ENCODE measurements around the gene MRM2.

The MRM2 gene

GRCh38 chr7:2200584-2200980 lies 41.4 kb downstream of the MRM2 start:
- Histone ChIP-seq H3K4me1 (ENCODE audit: control insufficient read depth in 1 of 2, insufficient read depth in 2 of 2, low read length in 2 of 2) (no peaks in the 10 kb centered on the region), H3K27ac (ENCODE audit: low read depth, low read length) (no peak overlapping the region), H3K36me3 (ENCODE audit: control insufficient read depth in 1 of 2, insufficient read depth in 2 of 2, low read length in 2 of 2) (peaks cover 11 to 53% of the 10 kb centered on the region in 2 donors), H3K9ac (ENCODE audit: low read depth in 1 of 2, low read length in 2 of 2) (no peak overlapping the region), H3K9me3 (ENCODE audit: control insufficient read depth in 1 of 2, low read length in 2 of 2) (peaks cover 0 to 6% of the 10 kb centered on the region in 2 donors), H3K4me3 (ENCODE audit: low read depth in 1 of 2, low read length in 2 of 2) (no peak overlapping the region), H3K27me3 (ENCODE audit: control insufficient read depth in 1 of 2, insufficient read depth in 2 of 2, low read length in 2 of 2) (no peaks in the 10 kb centered on the region)

DNA sequence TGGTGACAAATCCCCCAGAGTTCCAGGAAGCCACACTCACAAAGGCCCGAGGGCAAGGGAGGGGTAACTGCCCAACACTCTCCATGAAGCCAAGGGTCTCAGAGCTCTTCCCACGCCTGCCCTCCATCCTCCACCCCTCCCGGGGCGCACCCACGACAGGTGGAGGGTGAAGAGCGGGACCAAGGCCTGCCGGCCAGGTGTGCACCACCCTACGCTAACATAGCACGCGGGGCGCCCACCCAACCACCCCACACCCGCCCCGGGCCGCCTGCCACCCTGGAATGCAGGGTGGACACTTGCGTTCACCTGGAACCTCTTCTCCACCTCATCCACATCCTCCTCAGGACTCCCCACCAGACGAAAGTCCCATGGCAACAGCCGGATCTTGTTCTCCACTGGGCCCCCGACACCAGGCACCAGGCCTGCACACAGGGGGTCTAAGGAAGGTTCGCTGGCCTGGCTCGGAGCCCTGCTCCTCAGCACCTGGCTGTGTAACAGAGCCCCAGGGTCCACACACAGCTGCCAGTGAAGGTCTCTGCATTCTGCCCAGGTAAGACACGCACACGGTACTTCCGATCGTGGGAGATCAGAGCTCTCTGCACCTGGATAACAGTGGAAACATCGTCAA lies 41.9 kb downstream of the MRM2 start:
- peaks cover 0 to 9% of the 10 kb centered on the region in 2 donors for H3K9me3 ChIP-seq (ENCODE audit: control insufficient read depth in 1 of 2, low read length in 2 of 2)
- H3K4me3 ChIP-seq (ENCODE audit: low read depth in 1 of 2, low read length in 2 of 2) = no peak overlapping the region
- H3K27ac ChIP-seq (ENCODE audit: low read depth, low read length) = no peak overlapping the region
- no peak overlapping the region for H3K9ac ChIP-seq (ENCODE audit: low read depth in 1 of 2, low read length in 2 of 2)
- H3K4me1 ChIP-seq (ENCODE audit: control insufficient read depth in 1 of 2, insufficient read depth in 2 of 2, low read length in 2 of 2) = no peaks in the 10 kb centered on the region
- peaks cover 11 to 56% of the 10 kb centered on the region in 2 donors for H3K36me3 ChIP-seq (ENCODE audit: control insufficient read depth in 1 of 2, insufficient read depth in 2 of 2, low read length in 2 of 2)
- no peaks in the 10 kb centered on the region for H3K27me3 ChIP-seq (ENCODE audit: control insufficient read depth in 1 of 2, insufficient read depth in 2 of 2, low read length in 2 of 2)

DNA sequence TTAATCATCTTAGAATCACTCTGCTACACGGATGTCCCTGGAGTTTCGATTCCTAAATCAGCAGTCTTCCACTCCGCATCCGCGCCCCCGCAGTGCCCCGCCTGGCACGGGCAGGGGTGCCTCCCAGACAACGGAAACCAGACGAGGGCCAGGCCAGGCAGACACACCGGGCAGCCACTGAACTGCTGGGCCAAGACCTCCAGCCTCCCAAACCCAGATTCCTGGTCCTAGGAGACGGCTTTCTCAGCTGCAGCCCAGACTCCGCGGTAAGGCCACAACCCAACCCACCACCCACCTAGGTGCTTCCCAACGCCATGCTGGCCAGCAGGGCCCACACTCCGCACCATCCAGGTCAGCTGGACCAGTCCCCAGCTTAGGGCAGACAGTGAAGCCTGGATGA lies 42.5 kb downstream of the MRM2 start:
- H3K27me3 ChIP-seq (ENCODE audit: control insufficient read depth in 1 of 2, insufficient read depth in 2 of 2, low read length in 2 of 2) = no peaks in the 10 kb centered on the region
- H3K9ac ChIP-seq (ENCODE audit: low read depth in 1 of 2, low read length in 2 of 2) = no peak overlapping the region
- no peak overlapping the region for H3K27ac ChIP-seq (ENCODE audit: low read depth, low read length)
- H3K36me3 ChIP-seq (ENCODE audit: control insufficient read depth in 1 of 2, insufficient read depth in 2 of 2, low read length in 2 of 2) = peaks cover 11 to 56% of the 10 kb centered on the region in 2 donors
- no peak overlapping the region for H3K4me3 ChIP-seq (ENCODE audit: low read depth in 1 of 2, low read length in 2 of 2)
- H3K4me1 ChIP-seq (ENCODE audit: control insufficient read depth in 1 of 2, insufficient read depth in 2 of 2, low read length in 2 of 2) = no peaks in the 10 kb centered on the region
- H3K9me3 ChIP-seq (ENCODE audit: control insufficient read depth in 1 of 2, low read length in 2 of 2) = peaks cover 0 to 9% of the 10 kb centered on the region in 2 donors

DNA sequence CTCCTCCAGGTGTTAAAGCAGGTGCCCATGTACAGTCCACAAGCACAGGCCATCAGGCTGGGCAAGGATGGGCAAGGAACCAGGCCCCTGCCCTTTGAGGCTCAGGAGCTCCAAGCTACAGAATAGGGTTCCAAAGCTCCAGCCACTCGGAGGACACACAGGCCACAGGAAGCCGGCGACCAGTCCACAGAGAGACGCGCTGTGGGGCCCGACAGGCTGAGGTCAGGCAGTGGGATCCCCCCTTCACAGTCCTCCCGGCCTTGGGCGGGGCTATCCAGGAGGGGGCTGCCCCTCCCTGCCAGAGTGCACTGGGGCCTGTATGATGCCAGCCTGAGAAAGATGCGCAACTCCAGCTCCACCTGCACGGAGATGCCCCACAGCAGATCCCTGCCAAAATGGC lies 43.2 kb downstream of the MRM2 start:
- no peak overlapping the region for H3K27ac ChIP-seq (ENCODE audit: low read depth, low read length)
- peaks cover 11 to 52% of the 10 kb centered on the region in 2 donors for H3K36me3 ChIP-seq (ENCODE audit: control insufficient read depth in 1 of 2, insufficient read depth in 2 of 2, low read length in 2 of 2)
- peaks cover 0 to 9% of the 10 kb centered on the region in 2 donors for H3K9me3 ChIP-seq (ENCODE audit: control insufficient read depth in 1 of 2, low read length in 2 of 2)
- H3K27me3 ChIP-seq (ENCODE audit: control insufficient read depth in 1 of 2, insufficient read depth in 2 of 2, low read length in 2 of 2) = no peaks in the 10 kb centered on the region
- no peak overlapping the region for H3K9ac ChIP-seq (ENCODE audit: low read depth in 1 of 2, low read length in 2 of 2)
- no peaks in the 10 kb centered on the region for H3K4me1 ChIP-seq (ENCODE audit: control insufficient read depth in 1 of 2, insufficient read depth in 2 of 2, low read length in 2 of 2)
- no peak overlapping the region for H3K4me3 ChIP-seq (ENCODE audit: low read depth in 1 of 2, low read length in 2 of 2)

DNA sequence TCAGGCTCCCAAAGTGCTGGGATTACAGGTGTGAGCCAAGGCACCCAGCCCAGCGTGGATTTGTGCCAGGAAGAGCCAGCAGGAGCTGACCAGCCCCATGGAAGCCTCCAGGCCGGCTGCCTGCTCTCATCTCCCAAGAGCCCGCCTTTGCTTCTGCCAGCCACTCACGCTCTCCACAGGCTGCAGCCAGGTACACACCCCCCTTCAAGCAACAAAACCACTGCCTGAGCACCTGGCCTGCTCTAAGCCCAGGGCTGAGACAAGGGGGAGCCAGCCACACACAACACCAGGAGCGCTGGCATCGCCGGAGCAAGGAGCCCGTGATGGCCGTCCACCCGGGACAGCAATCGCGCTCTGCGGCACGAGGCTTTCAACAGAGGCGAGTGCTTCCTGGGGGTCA lies 43.8 kb downstream of the MRM2 start:
- Histone ChIP-seq H3K9me3 (ENCODE audit: control insufficient read depth in 1 of 2, low read length in 2 of 2) (peaks cover 0 to 9% of the 10 kb centered on the region in 2 donors), H3K36me3 (ENCODE audit: control insufficient read depth in 1 of 2, insufficient read depth in 2 of 2, low read length in 2 of 2) (peaks cover 11 to 52% of the 10 kb centered on the region in 2 donors), H3K9ac (ENCODE audit: low read depth in 1 of 2, low read length in 2 of 2) (no peak overlapping the region), H3K4me1 (ENCODE audit: control insufficient read depth in 1 of 2, insufficient read depth in 2 of 2, low read length in 2 of 2) (no peaks in the 10 kb centered on the region), H3K27ac (ENCODE audit: low read depth, low read length) (no peak overlapping the region), H3K4me3 (ENCODE audit: low read depth in 1 of 2, low read length in 2 of 2) (no peak overlapping the region), H3K27me3 (ENCODE audit: control insufficient read depth in 1 of 2, insufficient read depth in 2 of 2, low read length in 2 of 2) (no peaks in the 10 kb centered on the region)

DNA sequence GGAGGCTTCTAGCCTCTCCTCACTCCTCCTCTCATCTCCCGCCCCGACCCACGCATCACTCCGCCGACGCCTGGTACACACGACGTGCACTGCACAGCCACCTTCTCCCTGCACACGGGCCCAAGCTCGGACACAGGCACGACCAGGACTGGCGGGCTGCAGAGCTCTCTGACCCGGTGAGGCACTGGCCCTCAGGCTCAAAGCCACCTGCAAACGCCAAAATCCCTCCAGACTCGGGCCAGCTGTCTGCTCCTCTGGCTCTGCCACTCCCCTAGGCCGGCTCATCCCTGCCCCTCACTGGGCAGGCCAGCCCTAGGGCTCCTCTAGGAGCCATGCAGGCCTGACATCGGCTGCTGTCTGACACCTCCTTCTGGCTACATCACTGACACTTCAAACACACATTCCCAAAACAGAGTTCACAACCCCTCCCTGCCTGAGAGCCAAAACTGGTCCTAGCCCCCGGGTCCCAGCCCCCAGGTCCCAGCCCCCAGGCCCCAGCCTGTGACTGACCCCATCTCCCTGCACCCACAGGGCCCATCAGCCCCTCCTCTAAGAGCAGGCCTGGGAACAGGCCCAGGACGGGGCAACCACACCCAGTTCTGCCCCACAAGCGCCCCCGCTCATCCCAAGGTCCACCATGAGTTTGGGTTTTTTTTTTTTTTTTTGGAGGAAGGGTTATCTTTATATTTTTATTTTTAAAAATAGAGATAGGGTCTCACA lies 44.4 kb downstream of the MRM2 start:
- H3K27me3 ChIP-seq (ENCODE audit: control insufficient read depth in 1 of 2, insufficient read depth in 2 of 2, low read length in 2 of 2) = no peaks in the 10 kb centered on the region
- H3K4me1 ChIP-seq (ENCODE audit: control insufficient read depth in 1 of 2, insufficient read depth in 2 of 2, low read length in 2 of 2) = no peaks in the 10 kb centered on the region
- no peak overlapping the region for H3K27ac ChIP-seq (ENCODE audit: low read depth, low read length)
- H3K9ac ChIP-seq (ENCODE audit: low read depth in 1 of 2, low read length in 2 of 2) = no peak overlapping the region
- H3K4me3 ChIP-seq (ENCODE audit: low read depth in 1 of 2, low read length in 2 of 2) = no peak overlapping the region
- peaks cover 11 to 52% of the 10 kb centered on the region in 2 donors for H3K36me3 ChIP-seq (ENCODE audit: control insufficient read depth in 1 of 2, insufficient read depth in 2 of 2, low read length in 2 of 2)
- peaks cover 0 to 9% of the 10 kb centered on the region in 2 donors for H3K9me3 ChIP-seq (ENCODE audit: control insufficient read depth in 1 of 2, low read length in 2 of 2)

GRCh38 chr7:2196381-2197378 lies 45.3 kb downstream of the MRM2 start:
- Histone ChIP-seq H3K4me3 (ENCODE audit: low read depth in 1 of 2, low read length in 2 of 2) (no peak overlapping the region), H3K27me3 (ENCODE audit: control insufficient read depth in 1 of 2, insufficient read depth in 2 of 2, low read length in 2 of 2) (no peaks in the 10 kb centered on the region), H3K27ac (ENCODE audit: low read depth, low read length) (no peak overlapping the region), H3K4me1 (ENCODE audit: control insufficient read depth in 1 of 2, insufficient read depth in 2 of 2, low read length in 2 of 2) (no peaks in the 10 kb centered on the region), H3K9ac (ENCODE audit: low read depth in 1 of 2, low read length in 2 of 2) (no peak overlapping the region), H3K36me3 (ENCODE audit: control insufficient read depth in 1 of 2, insufficient read depth in 2 of 2, low read length in 2 of 2) (peaks cover 11 to 48% of the 10 kb centered on the region in 2 donors), H3K9me3 (ENCODE audit: control insufficient read depth in 1 of 2, low read length in 2 of 2) (peaks cover 0 to 9% of the 10 kb centered on the region in 2 donors)

DNA sequence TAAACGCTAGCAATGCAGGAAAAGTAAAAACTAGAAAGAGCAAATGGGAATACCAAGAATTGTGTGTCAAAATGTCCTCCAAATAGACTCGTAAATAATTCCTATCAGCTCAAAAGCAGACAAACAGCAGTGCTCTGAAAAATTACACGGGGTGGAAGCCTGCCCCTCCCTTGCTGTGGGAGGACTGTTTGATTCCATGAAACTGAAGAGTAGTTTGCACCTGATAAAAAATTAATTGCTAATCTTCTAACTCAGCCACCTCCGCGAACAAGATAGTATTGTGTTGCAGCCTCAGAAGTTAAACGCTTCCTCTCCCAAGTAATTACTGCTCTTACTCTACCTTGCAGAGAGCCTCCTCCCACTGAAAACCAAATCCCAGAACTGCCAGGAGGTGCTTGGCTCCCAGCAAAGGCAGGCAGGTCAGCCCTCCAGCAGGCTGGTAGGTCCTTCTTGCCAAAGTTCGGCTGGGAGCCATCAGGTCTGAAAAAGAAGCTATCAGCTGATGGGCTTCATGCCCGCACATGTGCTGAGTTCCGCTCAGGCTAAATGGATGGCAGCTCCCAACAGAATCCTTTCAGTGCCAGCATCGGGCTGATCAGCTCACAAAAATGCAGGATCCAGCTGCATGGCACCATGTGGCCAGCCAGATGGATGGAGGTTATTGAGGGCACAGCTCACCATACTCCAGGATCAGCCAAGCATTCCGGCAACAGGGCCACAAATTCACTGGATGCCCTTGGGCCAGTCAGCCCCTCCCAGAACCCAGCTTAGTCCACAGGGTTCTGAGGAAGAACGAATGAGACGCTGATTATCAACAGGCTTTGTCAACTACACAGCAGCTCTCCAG lies 46.4 kb downstream of the MRM2 start:
- no peak overlapping the region for H3K27ac ChIP-seq (ENCODE audit: low read depth, low read length)
- H3K9ac ChIP-seq (ENCODE audit: low read depth in 1 of 2, low read length in 2 of 2) = no peak overlapping the region
- H3K27me3 ChIP-seq (ENCODE audit: control insufficient read depth in 1 of 2, insufficient read depth in 2 of 2, low read length in 2 of 2) = no peaks in the 10 kb centered on the region
- no peaks in the 10 kb centered on the region for H3K4me1 ChIP-seq (ENCODE audit: control insufficient read depth in 1 of 2, insufficient read depth in 2 of 2, low read length in 2 of 2)
- no peak overlapping the region for H3K4me3 ChIP-seq (ENCODE audit: low read depth in 1 of 2, low read length in 2 of 2)
- peaks cover 0 to 9% of the 10 kb centered on the region in 2 donors for H3K9me3 ChIP-seq (ENCODE audit: control insufficient read depth in 1 of 2, low read length in 2 of 2)
- H3K36me3 ChIP-seq (ENCODE audit: control insufficient read depth in 1 of 2, insufficient read depth in 2 of 2, low read length in 2 of 2) = peaks cover 11 to 46% of the 10 kb centered on the region in 2 donors

DNA sequence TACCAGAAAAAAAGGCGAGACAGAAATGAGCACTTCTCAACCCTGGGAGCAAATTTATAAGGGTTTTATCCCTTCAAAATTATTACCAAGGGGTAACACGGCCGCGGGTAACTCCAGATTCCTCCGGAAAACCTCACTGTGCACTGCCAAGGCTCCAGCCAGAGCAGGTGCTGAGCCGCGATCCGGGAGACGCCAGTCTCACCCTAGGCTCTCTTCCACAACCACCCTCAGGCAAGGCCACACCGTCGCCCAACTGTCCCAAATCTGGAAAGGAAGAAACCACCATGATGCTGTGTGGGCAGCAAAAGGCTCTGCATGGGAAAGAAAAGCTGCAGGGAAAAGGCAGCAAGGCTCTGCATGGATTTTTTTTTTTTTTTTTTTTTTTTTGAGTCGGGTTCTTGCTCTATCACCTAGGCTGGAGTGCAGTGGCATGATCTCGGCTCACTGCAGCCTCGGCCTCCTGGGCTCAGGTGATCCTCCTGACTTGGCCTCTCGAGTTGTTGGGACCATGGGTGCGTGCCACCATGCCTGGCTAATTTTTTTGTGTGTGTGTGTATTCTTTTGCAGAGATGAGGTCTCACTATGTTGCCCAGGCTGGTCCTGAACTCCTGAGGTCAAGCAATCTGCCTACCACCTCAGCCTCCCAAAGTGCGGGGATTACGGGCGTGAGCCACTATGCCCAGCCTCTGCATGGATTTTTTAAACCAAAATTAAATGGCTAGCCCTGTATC lies 48.3 kb downstream of the MRM2 start:
- Histone ChIP-seq H3K27ac (ENCODE audit: low read depth, low read length) (no peak overlapping the region), H3K9me3 (ENCODE audit: control insufficient read depth in 1 of 2, low read length in 2 of 2) (peaks cover 4 to 9% of the 10 kb centered on the region in 2 donors), H3K27me3 (ENCODE audit: control insufficient read depth in 1 of 2, insufficient read depth in 2 of 2, low read length in 2 of 2) (no peaks in the 10 kb centered on the region), H3K36me3 (ENCODE audit: control insufficient read depth in 1 of 2, insufficient read depth in 2 of 2, low read length in 2 of 2) (peaks cover 6 to 31% of the 10 kb centered on the region in 2 donors), H3K9ac (ENCODE audit: low read depth in 1 of 2, low read length in 2 of 2) (no peak overlapping the region), H3K4me1 (ENCODE audit: control insufficient read depth in 1 of 2, insufficient read depth in 2 of 2, low read length in 2 of 2) (no peaks in the 10 kb centered on the region), H3K4me3 (ENCODE audit: low read depth in 1 of 2, low read length in 2 of 2) (no peak overlapping the region)
